Measurements from ENCODE around the gene TRIP13. TPM values are rescaled to one million over a fixed set of nuclear protein-coding genes. Genes with fewer than 3 reads are reported as not detected.
"Not testable (repeated sequence)": the region's sequence is repeated elsewhere in the genome, so short reads cannot be mapped to it uniquely, and the experiment has no call there.

TRIP13 gene
- total RNA-seq, 1 donor: 29.8 TPM

DNA sequence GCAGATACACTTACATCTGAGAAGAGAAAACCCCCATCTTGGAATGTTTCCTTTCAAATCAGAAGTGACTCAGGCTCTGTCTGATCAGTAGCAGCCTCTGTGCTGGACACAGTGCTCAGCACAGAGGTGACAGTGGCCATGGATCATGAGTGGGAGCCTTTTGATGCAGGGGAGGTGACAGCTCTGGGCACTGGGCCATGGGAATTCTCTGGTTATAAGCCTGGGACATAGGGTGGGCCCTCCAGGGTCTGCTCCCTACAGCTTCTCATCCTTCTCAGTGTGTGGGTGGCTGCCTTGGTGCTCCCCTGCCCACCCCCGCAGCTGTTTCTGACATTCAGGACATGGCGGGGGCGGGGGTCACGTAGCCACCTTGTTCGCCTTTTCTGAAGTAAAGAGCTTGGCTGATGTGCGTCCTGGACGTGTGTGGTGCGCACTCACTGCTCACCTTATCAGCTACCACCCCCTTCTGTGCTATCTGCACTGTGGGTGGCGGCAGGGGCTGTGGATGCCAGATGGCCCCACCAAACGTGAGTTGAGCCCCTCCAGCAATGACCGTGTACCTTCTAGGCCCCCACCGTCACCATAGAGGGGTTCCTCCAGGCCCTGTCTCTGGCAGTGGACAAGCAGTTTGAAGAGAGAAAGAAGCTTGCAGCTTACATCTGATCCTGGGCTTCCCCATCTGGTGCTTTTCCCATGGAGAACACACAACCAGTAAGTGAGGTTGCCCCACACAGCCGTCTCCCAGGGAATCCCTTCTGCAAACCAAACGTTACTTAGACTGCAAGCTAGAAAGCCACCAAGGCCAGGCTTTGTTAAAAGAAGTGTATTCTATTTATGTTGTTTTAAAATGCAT, 24.0 kb downstream of the TRIP13 start:
- DNase-seq (ENCODE audit: low read depth): no peak
- TF ChIP-seq CTCF (IDR thresholded peaks at IDR 0.05; ENCODE audit: insufficient read depth, low read depth, low read length): no peak

DNA sequence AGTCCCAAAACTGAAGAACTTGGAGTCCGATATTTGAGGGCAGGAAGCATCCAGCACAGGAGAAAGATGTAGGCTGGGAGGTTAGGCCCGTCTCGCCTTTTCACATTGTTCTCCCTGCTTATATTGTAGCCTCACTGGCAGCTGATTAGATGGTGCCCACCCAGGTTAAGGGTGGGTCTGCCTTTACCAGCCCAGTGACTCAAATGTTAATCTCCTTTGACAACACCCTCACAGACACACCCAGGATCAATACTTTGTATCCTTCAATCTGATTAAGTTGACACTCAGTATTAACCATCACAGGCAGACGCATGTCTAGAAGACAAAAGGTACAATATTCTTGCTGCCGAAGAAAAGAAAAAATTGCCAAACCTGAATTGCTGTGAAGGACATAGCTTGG, 26.0 kb downstream of the TRIP13 start:
- not testable (repeated sequence) for H3K4me3 ChIP-seq (ENCODE audit: low read depth, low read length); DNase-seq (ENCODE audit: low read depth)

More for the DNA sequence above, 24.0 kb downstream of the TRIP13 start:
- H3K4me3 ChIP-seq (ENCODE audit: low read depth, low read length): no peak overlapping the region

DNA sequence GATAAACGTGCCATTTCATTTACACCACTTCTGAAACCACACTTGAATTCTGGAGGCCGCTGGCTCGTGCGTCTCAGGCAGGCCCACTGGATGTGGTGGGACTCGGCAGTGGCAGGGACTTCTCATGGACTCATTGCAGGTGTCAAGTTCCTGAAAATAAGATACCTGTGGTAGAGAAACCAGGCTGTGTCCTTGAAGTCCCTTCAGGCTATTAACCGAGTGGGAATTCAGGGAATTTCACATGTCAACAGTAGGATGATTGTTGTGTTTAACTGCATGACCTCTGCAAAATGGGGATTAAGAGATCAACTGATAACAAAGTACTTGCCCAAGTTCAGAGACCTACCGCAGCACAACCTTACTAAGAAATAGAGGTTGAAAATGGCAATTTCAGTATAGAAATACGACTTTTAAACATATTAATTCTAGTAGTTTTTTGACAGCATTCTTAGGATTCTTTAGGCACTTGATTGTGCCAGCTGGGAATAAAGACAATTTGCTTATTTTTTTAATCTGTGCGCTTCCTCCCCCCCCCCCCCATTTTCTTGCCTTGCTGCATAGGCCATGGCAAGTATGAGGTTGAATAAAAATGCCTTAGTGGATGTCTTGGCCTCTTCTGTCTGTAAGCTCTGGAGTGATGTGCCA, 26.8 kb downstream of the TRIP13 start:
- no peak for TF ChIP-seq CTCF (IDR thresholded peaks at IDR 0.05; ENCODE audit: insufficient read depth, low read depth, low read length)
- no peak overlapping the region for H3K4me3 ChIP-seq (ENCODE audit: low read depth, low read length)
- peak; percentile 17 for DNase-seq (ENCODE audit: low read depth)

- DNase-seq (ENCODE audit: low read depth): no peak
- TF ChIP-seq CTCF (IDR thresholded peaks at IDR 0.05; ENCODE audit: insufficient read depth, low read depth, low read length): no peak
- H3K4me3 ChIP-seq (ENCODE audit: low read depth, low read length): no peak overlapping the region
Measured at GRCh38 chr5:920321-920720, 27.6 kb downstream of the TRIP13 start.

DNA sequence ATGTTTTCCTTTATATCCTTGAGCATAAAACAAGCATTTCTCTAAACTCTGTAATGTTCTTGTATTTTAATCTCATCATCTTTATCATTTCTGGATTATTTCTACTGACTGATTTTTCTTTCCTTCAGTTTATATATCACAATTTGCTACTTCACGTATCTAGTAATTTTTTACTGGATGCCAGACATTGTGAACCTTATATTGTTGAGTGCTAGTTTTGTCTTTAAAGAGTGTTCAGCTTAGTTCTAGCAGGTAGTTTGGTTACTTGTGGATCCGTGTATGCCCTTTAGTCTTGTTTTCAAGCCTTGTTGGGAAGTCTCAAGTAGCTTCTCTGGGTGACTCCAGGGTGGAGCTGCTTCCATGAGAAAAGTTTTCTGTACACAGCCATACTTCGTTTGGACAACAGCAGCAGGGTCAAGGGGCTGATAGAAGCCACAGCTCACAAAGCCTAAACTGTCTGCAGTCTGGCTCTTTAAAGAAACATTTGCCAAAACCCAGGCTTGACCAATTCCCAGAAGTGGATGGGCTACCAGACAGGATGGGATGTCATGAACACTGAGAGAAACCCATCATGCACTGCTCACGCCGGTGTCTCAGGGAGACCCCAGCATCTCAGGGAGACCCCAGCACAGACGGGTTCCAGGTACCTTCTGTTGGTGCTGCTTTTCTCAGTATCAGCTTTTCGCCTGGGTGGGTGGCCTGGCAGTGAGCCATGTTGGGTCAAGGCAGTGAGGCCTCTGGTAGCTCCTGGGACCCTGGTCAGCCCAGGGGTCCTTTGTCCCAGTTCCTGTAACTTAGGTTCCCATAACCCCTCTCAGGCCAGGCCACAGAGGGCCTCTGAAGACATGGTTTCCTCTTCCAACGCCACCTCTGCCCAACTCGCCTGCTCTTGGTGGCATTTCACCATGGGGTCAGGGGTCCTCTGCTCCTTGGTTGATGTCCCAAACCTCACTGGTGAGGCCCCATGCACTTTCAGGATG, 29.1 kb downstream of the TRIP13 start:
- no peak for TF ChIP-seq CTCF (IDR thresholded peaks at IDR 0.05; ENCODE audit: insufficient read depth, low read depth, low read length)
- no peak overlapping the region for H3K4me3 ChIP-seq (ENCODE audit: low read depth, low read length)
- DNase-seq (ENCODE audit: low read depth): no peak

DNA sequence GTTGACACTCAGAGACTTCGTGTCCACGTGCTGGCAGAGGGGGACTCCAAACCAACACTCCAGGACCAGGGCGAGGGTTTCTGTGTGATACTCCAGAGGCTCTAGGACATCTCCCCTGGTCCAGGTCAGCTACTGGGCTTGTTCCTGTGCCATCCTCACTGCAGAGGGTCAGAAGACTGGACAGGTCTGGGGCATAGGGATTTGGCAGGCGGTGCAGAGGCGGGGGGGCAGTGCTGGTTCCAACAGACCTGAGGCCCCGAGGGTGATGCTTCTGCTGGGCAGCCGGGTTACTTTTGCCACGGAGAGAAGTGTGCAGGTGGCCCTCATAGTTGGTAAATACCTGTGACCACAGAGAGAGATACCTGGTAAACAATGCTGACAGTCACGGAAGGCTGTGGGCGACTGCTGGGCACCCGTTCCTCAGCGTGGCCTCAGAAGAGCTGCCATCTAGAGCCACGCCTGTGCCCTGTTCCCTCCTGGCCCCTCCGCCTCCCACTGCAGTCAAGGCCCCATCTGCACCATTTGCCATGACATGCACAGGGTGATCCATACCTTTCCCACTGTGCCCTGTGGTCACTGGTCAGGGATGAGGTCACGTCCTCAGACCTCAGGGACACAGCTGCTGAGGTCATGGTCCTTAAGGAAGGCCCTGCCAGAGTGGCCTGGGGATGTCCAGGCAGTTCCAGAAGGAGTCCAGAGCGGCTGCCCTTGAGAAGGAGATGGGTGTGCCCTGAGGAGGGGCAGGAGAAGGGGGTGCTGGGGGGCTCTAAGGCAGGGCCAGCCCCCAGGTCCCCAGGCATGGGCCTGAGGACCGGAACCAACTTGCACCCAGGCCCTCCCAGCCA, 30.0 kb downstream of the TRIP13 start:
- no peak for TF ChIP-seq CTCF (IDR thresholded peaks at IDR 0.05; ENCODE audit: insufficient read depth, low read depth, low read length)
- H3K4me3 ChIP-seq (ENCODE audit: low read depth, low read length): no peak overlapping the region
- DNase-seq (ENCODE audit: low read depth): no peak
